PC-9 (cell line): ENCODE measurements around the gene ERCC1. TPM values are rescaled to one million over a fixed set of nuclear protein-coding genes. Genes with fewer than 3 reads are reported as not detected.
A peak's percentile ranks its signal among the peaks of the same experiment; 100 is the strongest.

Source experiments
- BruUV-seq: library from RNA; stranded (reverse); fragments of 400-500 nt; replicated peaks from 2 replicates; lab custom pipeline; 2021; lab: Mats Ljungman, UMichigan
- CTCF ChIA-PET: fragments of 300-600 bp; sonication (Branson Sonifier 250); formaldehyde crosslinking; loops from one replicate; lab custom pipeline; 2022; ENCODE audit warnings: antibody characterized with exemption; lab: Charles Lee
- POLR2A ChIA-PET: fragments of 300-600 bp; sonication (Branson Sonifier 250); formaldehyde crosslinking; loops from one replicate; lab custom pipeline; 2022; ENCODE audit warnings: antibody characterized with exemption; ENCODE audit not compliant: unreplicated experiment; lab: Charles Lee
- DNase-seq, 2 experiments: peaks; one replicate each; pipeline versions ENCODE4 v3.0.0 to v3.0.0-alpha.2; 2015 to 2022; ENCODE audit warnings: mixed read lengths in 1 of 2
- H2AFZ ChIP-seq: fragments of 200-600 bp; sonication (generic); 2 replicates; pipeline ENCODE4 v1.8.1; 2017; ENCODE audit warnings: antibody characterized with exemption
- H3F3A ChIP-seq: fragments of 200-600 bp; sonication (generic); 2 replicates; pipeline ENCODE4 v1.8.1; 2017; ENCODE audit warnings: antibody characterized with exemption, mild to moderate bottlenecking, low read depth; ENCODE audit not compliant: insufficient read depth
- H3K27ac ChIP-seq: fragments of 200-600 bp; sonication (generic); 2 replicates; pipeline ENCODE4 v1.6.1; 2016; ENCODE audit warnings: mixed run types
- H3K27me3 ChIP-seq: fragments of 200-600 bp; sonication (generic); 2 replicates; pipeline ENCODE4 v1.6.1; 2016; ENCODE audit warnings: low read depth, mixed run types; ENCODE audit not compliant: insufficient read depth
- H3K36me3 ChIP-seq: fragments of 200-600 bp; sonication (generic); 2 replicates; pipeline ENCODE4 v1.6.1; 2016; ENCODE audit warnings: low read depth, mixed run types
- H3K4me1 ChIP-seq: fragments of 200-600 bp; sonication (generic); replicated peaks from 2 replicates; pipeline ENCODE4 v1.6.1; 2016; ENCODE audit warnings: mixed run types; ENCODE audit not compliant: insufficient read depth
- H3K4me2 ChIP-seq: fragments of 200-600 bp; sonication (generic); 2 replicates; pipeline ENCODE4 v1.6.1; 2017; ENCODE audit warnings: mixed run types
- H3K4me3 ChIP-seq: fragments of 200-600 bp; sonication (generic); 2 replicates; pipeline ENCODE4 v1.6.1; 2016; ENCODE audit warnings: mixed run types
- H3K79me2 ChIP-seq: fragments of 200-600 bp; sonication (generic); 2 replicates; pipeline ENCODE4 v1.6.1; 2017; ENCODE audit warnings: low read depth, mixed run types
- H3K9me2 ChIP-seq: fragments of 200-600 bp; sonication (generic); 2 replicates; pipeline ENCODE4 v1.8.1; 2017; ENCODE audit warnings: mild to moderate bottlenecking; ENCODE audit not compliant: insufficient read depth
- H3K9me3 ChIP-seq: fragments of 200-600 bp; sonication (generic); 2 replicates; pipeline ENCODE4 v1.8.1; 2016; ENCODE audit warnings: low read depth; ENCODE audit not compliant: insufficient read depth
- H4K20me1 ChIP-seq: fragments of 200-600 bp; sonication (generic); 2 replicates; pipeline ENCODE4 v1.8.1; 2017; ENCODE audit not compliant: insufficient read depth
- CTCF ChIP-seq: fragments of 200-600 bp; sonication (generic); conservative IDR thresholded peaks from 2 replicates; pipeline ENCODE4 v1.6.1; 2017; ENCODE audit warnings: mixed run types, antibody characterized with exemption, mild to moderate bottlenecking, moderate library complexity
- EZH2 ChIP-seq: fragments of 200-600 bp; sonication (generic); IDR thresholded peaks from 2 replicates; pipeline ENCODE4 v1.8.0; 2017; ENCODE audit warnings: antibody characterized with exemption, low read depth
- intact Hi-C: fragments of 100-400 bp; cut with micrococcal nuclease; formaldehyde crosslinking; loops from one replicate; pipeline ENCODE4 v1.10.0; 2022; ENCODE audit not compliant: unreplicated experiment
- total RNA-seq: library from RNA; stranded (reverse); gene quantifications from 2 replicates; pipeline ENCODE4 v1.2.3, GENCODE V29; 2021

The ERCC1 gene
- total RNA-seq, 1 experiment from 2014 or later: 102 TPM

- CTCF ChIA-PET: no interaction called here
- Histone ChIP-seq H3K9me3 (no peaks in the 10 kb centered on the region), H3K27ac (no peak overlapping the region), H3K36me3 (no peaks in the 10 kb centered on the region), H3K4me2 (no peak overlapping the region), H3K4me3 (no peak overlapping the region), H3K79me2 (peaks cover 8% of the 10 kb centered on the region), H4K20me1 (no peaks in the 10 kb centered on the region), H3K4me1 (peaks cover 43% of the 10 kb centered on the region), H3F3A (peaks cover 74% of the 10 kb centered on the region), H3K27me3 (no peaks in the 10 kb centered on the region), H3K9me2 (no peaks in the 10 kb centered on the region), H2AFZ (no peak overlapping the region)
- TF ChIP-seq CTCF (no peak), EZH2 (no peak)
- no TSS peak for BruUV-seq
- POLR2A ChIA-PET: interaction anchor here (0.7 kb wide), 2 partner anchors 10 to 22 kb away, joined by 3 to 4 read pairs; no protein-coding TSS in a partner anchor
- DNase-seq: no peak
- intact Hi-C loops: no loop called here
Measured at GRCh38 chr19:45445139-45445538, 21.4 kb upstream of the ERCC1 start.

- no peaks in the 10 kb centered on the region for H3K36me3 ChIP-seq
- peaks cover 1% of the 10 kb centered on the region for H3K79me2 ChIP-seq
- H4K20me1 ChIP-seq: no peaks in the 10 kb centered on the region
- intact Hi-C loops: loop anchor here (1.0 kb wide), 1 partner anchor 11 kb away; no protein-coding TSS in a partner anchor
- peak; percentile 76 to 96 for DNase-seq
- POLR2A ChIA-PET: interaction anchor here (0.7 kb wide), 1 partner anchor 23 kb away, joined by 3 read pairs; no protein-coding TSS in a partner anchor
- H3K4me1 ChIP-seq: peaks cover 42% of the 10 kb centered on the region
- no peaks in the 10 kb centered on the region for H3K27me3 ChIP-seq
- no peaks in the 10 kb centered on the region for H3K9me2 ChIP-seq
- peaks cover 69% of the 10 kb centered on the region for H3F3A ChIP-seq
- CTCF ChIA-PET: no interaction called here
- TF ChIP-seq EZH2 (no peak), CTCF (no peak)
- peak overlapping the region; percentile 45 for H3K4me3 ChIP-seq
- H2AFZ ChIP-seq: no peak overlapping the region
- H3K4me2 ChIP-seq: peak overlapping the region; percentile 89
- H3K9me3 ChIP-seq: no peaks in the 10 kb centered on the region
- no TSS peak for BruUV-seq
- no peak overlapping the region for H3K27ac ChIP-seq
Measured at GRCh38 chr19:45444318-45445041, 20.8 kb upstream of the ERCC1 start.

DNA sequence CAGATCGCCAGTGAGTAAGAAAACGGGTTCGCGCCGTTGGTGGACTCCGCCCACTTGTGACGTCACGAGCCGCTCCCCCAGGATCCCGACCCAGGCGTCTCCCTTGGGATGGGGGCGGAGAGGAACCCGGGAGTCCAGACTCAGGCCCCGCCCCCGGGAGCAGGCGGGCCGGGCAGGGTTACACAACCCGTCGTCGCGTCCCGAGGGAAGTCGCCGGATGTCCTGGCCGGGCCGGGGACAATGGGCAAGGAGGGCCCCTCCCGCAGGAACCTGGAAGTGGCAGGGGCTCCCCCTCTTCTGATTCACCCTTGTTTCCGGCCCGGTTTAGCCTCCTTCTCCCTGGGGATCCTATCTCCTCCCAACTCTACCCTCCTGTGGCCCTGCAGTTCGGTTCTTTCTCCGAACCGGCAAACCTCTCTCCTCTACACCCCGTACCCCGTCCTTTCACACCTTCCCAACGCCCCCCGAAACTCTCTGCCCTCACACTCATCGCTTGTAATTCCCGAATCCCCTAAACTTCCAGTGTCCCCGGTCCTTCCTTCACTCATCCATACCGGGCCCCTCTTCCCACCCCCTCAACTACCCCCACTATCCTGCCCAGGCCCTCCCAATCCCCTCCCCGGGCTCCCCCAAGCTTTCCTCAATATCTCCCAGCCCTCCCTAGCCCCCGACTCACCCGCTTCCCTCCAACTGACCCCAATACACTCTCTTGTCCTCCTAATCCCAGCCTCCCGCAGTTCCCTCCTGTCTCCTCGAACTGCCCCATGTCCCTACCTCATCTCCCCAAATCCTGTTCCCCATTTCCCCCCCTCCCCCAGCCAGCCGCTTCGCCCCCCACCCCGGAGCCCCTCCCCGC is 20.0 kb upstream of the ERCC1 start:
- POLR2A ChIA-PET: no interaction called here
- Histone ChIP-seq H3K4me2 (peak overlapping the region; percentile 89), H3K4me3 (peak overlapping the region; percentile 60), H3K27ac (peak overlapping the region; percentile 85), H2AFZ (peak overlapping the region; percentile 69), H3K27me3 (no peaks in the 10 kb centered on the region), H3K9me3 (no peaks in the 10 kb centered on the region), H3K9me2 (no peaks in the 10 kb centered on the region), H3K4me1 (peaks cover 34% of the 10 kb centered on the region), H4K20me1 (no peaks in the 10 kb centered on the region), H3F3A (peaks cover 61% of the 10 kb centered on the region), H3K79me2 (no peaks in the 10 kb centered on the region), H3K36me3 (no peaks in the 10 kb centered on the region)
- intact Hi-C loops: loop anchor here (1.0 to 2.0 kb wide), 3 partner anchors 12 to 35 kb away; no protein-coding TSS in a partner anchor
- CTCF ChIA-PET: no interaction called here
- BruUV-seq: TSS peak; percentile 53
- TF ChIP-seq CTCF (no peak), EZH2 (no peak)
- peak; percentile 95 to 99 for DNase-seq
